ENCODE data around the gene MED13.

MED13 gene

GRCh38 chr17:61970030-61970429 lies 95.0 kb downstream of the MED13 start:
- Histone ChIP-seq H3K9ac (ENCODE audit: low read length in 2 of 2) (no peak overlapping the region), H3K9me3 (ENCODE audit: control insufficient read depth in 2 of 2, low read length in 2 of 2) (no peaks in the 10 kb centered on the region), H3K36me3 (ENCODE audit: control insufficient read depth in 2 of 2, insufficient read depth in 2 of 2, low read length in 2 of 2) (peaks cover 11 to 19% of the 10 kb centered on the region in 2 donors), H3K4me1 (ENCODE audit: control insufficient read depth, insufficient read depth, low read length) (no peaks in the 10 kb centered on the region), H3K27me3 (ENCODE audit: control insufficient read depth in 1 of 2, insufficient read depth in 2 of 2, low read length in 2 of 2) (no peaks in the 10 kb centered on the region), H3K27ac (ENCODE audit: low read length) (no peak overlapping the region), H3K4me3 (ENCODE audit: low read length in 2 of 2) (no peak overlapping the region)

GRCh38 chr17:61968757-61969156 lies 96.3 kb downstream of the MED13 start:
- H3K4me1 ChIP-seq (ENCODE audit: control insufficient read depth, insufficient read depth, low read length) = no peaks in the 10 kb centered on the region
- H3K27ac ChIP-seq (ENCODE audit: low read length) = no peak overlapping the region
- H3K27me3 ChIP-seq (ENCODE audit: control insufficient read depth in 1 of 2, insufficient read depth in 2 of 2, low read length in 2 of 2) = no peaks in the 10 kb centered on the region
- H3K4me3 ChIP-seq (ENCODE audit: low read length in 2 of 2) = no peak overlapping the region
- no peak overlapping the region for H3K9ac ChIP-seq (ENCODE audit: low read length in 2 of 2)
- H3K36me3 ChIP-seq (ENCODE audit: control insufficient read depth in 2 of 2, insufficient read depth in 2 of 2, low read length in 2 of 2) = peaks cover 16 to 26% of the 10 kb centered on the region in 2 donors
- no peaks in the 10 kb centered on the region for H3K9me3 ChIP-seq (ENCODE audit: control insufficient read depth in 2 of 2, low read length in 2 of 2)

- Histone ChIP-seq H3K4me3 (ENCODE audit: low read length in 2 of 2) (no peak overlapping the region), H3K27ac (ENCODE audit: low read length) (no peak overlapping the region), H3K36me3 (ENCODE audit: control insufficient read depth in 2 of 2, insufficient read depth in 2 of 2, low read length in 2 of 2) (peaks cover 20 to 28% of the 10 kb centered on the region in 2 donors), H3K4me1 (ENCODE audit: control insufficient read depth, insufficient read depth, low read length) (no peaks in the 10 kb centered on the region), H3K27me3 (ENCODE audit: control insufficient read depth in 1 of 2, insufficient read depth in 2 of 2, low read length in 2 of 2) (no peaks in the 10 kb centered on the region), H3K9me3 (ENCODE audit: control insufficient read depth in 2 of 2, low read length in 2 of 2) (no peaks in the 10 kb centered on the region), H3K9ac (ENCODE audit: low read length in 2 of 2) (no peak overlapping the region)
Observed at GRCh38 chr17:61967729-61968128, 97.3 kb downstream of the MED13 start.

GRCh38 chr17:61966191-61966590 lies 98.9 kb downstream of the MED13 start:
- H3K4me1 ChIP-seq (ENCODE audit: control insufficient read depth, insufficient read depth, low read length) = no peaks in the 10 kb centered on the region

GRCh38 chr17:61955619-61956018 lies 109.5 kb downstream of the MED13 start:
- H3K36me3 ChIP-seq (ENCODE audit: control insufficient read depth in 2 of 2, insufficient read depth in 2 of 2, low read length in 2 of 2) = peaks cover 32 to 40% of the 10 kb centered on the region in 2 donors
- H3K9ac ChIP-seq (ENCODE audit: low read length in 2 of 2) = no peak overlapping the region
- no peak overlapping the region for H3K27ac ChIP-seq (ENCODE audit: low read length)
- H3K9me3 ChIP-seq (ENCODE audit: control insufficient read depth in 2 of 2, low read length in 2 of 2) = no peaks in the 10 kb centered on the region
- H3K27me3 ChIP-seq (ENCODE audit: control insufficient read depth in 1 of 2, insufficient read depth in 2 of 2, low read length in 2 of 2) = no peaks in the 10 kb centered on the region
- H3K4me1 ChIP-seq (ENCODE audit: control insufficient read depth, insufficient read depth, low read length) = no peaks in the 10 kb centered on the region
- H3K4me3 ChIP-seq (ENCODE audit: low read length in 2 of 2) = no peak overlapping the region

More at GRCh38 chr17:61966191-61966590, 98.9 kb downstream of the MED13 start:
- Histone ChIP-seq H3K36me3 (ENCODE audit: control insufficient read depth in 2 of 2, insufficient read depth in 2 of 2, low read length in 2 of 2) (peaks cover 24 to 30% of the 10 kb centered on the region in 2 donors), H3K27ac (ENCODE audit: low read length) (no peak overlapping the region), H3K27me3 (ENCODE audit: control insufficient read depth in 1 of 2, insufficient read depth in 2 of 2, low read length in 2 of 2) (no peaks in the 10 kb centered on the region), H3K9ac (ENCODE audit: low read length in 2 of 2) (no peak overlapping the region), H3K4me3 (ENCODE audit: low read length in 2 of 2) (no peak overlapping the region), H3K9me3 (ENCODE audit: control insufficient read depth in 2 of 2, low read length in 2 of 2) (no peaks in the 10 kb centered on the region)

GRCh38 chr17:61947367-61948078 lies 117.6 kb downstream of the MED13 start:
- Histone ChIP-seq H3K4me3 (ENCODE audit: low read length in 2 of 2) (no peak overlapping the region), H3K9ac (ENCODE audit: low read length in 2 of 2) (no peak overlapping the region), H3K27me3 (ENCODE audit: control insufficient read depth in 1 of 2, insufficient read depth in 2 of 2, low read length in 2 of 2) (no peaks in the 10 kb centered on the region), H3K27ac (ENCODE audit: low read length) (no peak overlapping the region), H3K4me1 (ENCODE audit: control insufficient read depth, insufficient read depth, low read length) (no peaks in the 10 kb centered on the region), H3K36me3 (ENCODE audit: control insufficient read depth in 2 of 2, insufficient read depth in 2 of 2, low read length in 2 of 2) (peaks cover 18 to 42% of the 10 kb centered on the region in 2 donors), H3K9me3 (ENCODE audit: control insufficient read depth in 2 of 2, low read length in 2 of 2) (no peaks in the 10 kb centered on the region)

GRCh38 chr17:61946359-61946758 lies 118.7 kb downstream of the MED13 start:
- Histone ChIP-seq H3K27ac (ENCODE audit: low read length) (no peak overlapping the region), H3K9me3 (ENCODE audit: control insufficient read depth in 2 of 2, low read length in 2 of 2) (no peaks in the 10 kb centered on the region), H3K9ac (ENCODE audit: low read length in 2 of 2) (no peak overlapping the region), H3K36me3 (ENCODE audit: control insufficient read depth in 2 of 2, insufficient read depth in 2 of 2, low read length in 2 of 2) (peaks cover 17 to 40% of the 10 kb centered on the region in 2 donors), H3K4me1 (ENCODE audit: control insufficient read depth, insufficient read depth, low read length) (no peaks in the 10 kb centered on the region), H3K27me3 (ENCODE audit: control insufficient read depth in 1 of 2, insufficient read depth in 2 of 2, low read length in 2 of 2) (no peaks in the 10 kb centered on the region), H3K4me3 (ENCODE audit: low read length in 2 of 2) (no peak overlapping the region)

- Histone ChIP-seq H3K9ac (ENCODE audit: low read length in 2 of 2) (no peak overlapping the region), H3K27ac (ENCODE audit: low read length) (no peak overlapping the region), H3K4me1 (ENCODE audit: control insufficient read depth, insufficient read depth, low read length) (no peaks in the 10 kb centered on the region), H3K9me3 (ENCODE audit: control insufficient read depth in 2 of 2, low read length in 2 of 2) (no peaks in the 10 kb centered on the region), H3K36me3 (ENCODE audit: control insufficient read depth in 2 of 2, insufficient read depth in 2 of 2, low read length in 2 of 2) (peaks cover 4 to 28% of the 10 kb centered on the region in 2 donors), H3K27me3 (ENCODE audit: control insufficient read depth in 1 of 2, insufficient read depth in 2 of 2, low read length in 2 of 2) (no peaks in the 10 kb centered on the region), H3K4me3 (ENCODE audit: low read length in 2 of 2) (no peak overlapping the region)
Observed at GRCh38 chr17:61943117-61943516, 122.0 kb downstream of the MED13 start.

GRCh38 chr17:61942085-61942484 lies 123.0 kb downstream of the MED13 start:
- no peak overlapping the region for H3K9ac ChIP-seq (ENCODE audit: low read length in 2 of 2)
- no peaks in the 10 kb centered on the region for H3K9me3 ChIP-seq (ENCODE audit: control insufficient read depth in 2 of 2, low read length in 2 of 2)
- H3K27me3 ChIP-seq (ENCODE audit: control insufficient read depth in 1 of 2, insufficient read depth in 2 of 2, low read length in 2 of 2) = no peaks in the 10 kb centered on the region
- H3K4me1 ChIP-seq (ENCODE audit: control insufficient read depth, insufficient read depth, low read length) = no peaks in the 10 kb centered on the region
- H3K27ac ChIP-seq (ENCODE audit: low read length) = no peak overlapping the region
- H3K4me3 ChIP-seq (ENCODE audit: low read length in 2 of 2) = no peak overlapping the region
- peaks cover 4 to 19% of the 10 kb centered on the region in 2 donors for H3K36me3 ChIP-seq (ENCODE audit: control insufficient read depth in 2 of 2, insufficient read depth in 2 of 2, low read length in 2 of 2)

GRCh38 chr17:61928101-61928436 lies 137.0 kb downstream of the MED13 start:
- Histone ChIP-seq H3K27me3 (ENCODE audit: control insufficient read depth in 1 of 2, insufficient read depth in 2 of 2, low read length in 2 of 2) (no peaks in the 10 kb centered on the region), H3K9ac (ENCODE audit: low read length in 2 of 2) (peak overlapping the region; percentile 76 to 96), H3K9me3 (ENCODE audit: control insufficient read depth in 2 of 2, low read length in 2 of 2) (no peaks in the 10 kb centered on the region), H3K27ac (ENCODE audit: low read length) (peak overlapping the region; percentile 90), H3K36me3 (ENCODE audit: control insufficient read depth in 2 of 2, insufficient read depth in 2 of 2, low read length in 2 of 2) (peaks cover 0 to 5% of the 10 kb centered on the region in 2 donors), H3K4me1 (ENCODE audit: control insufficient read depth, insufficient read depth, low read length) (peaks cover 18% of the 10 kb centered on the region), H3K4me3 (ENCODE audit: low read length in 2 of 2) (peak overlapping the region; percentile 96 to 98)
